Measurements from ENCODE around the gene RIPOR3.
A peak's percentile ranks its signal among the peaks of the same experiment; 100 is the strongest.
"Not testable (repeated sequence)": the region's sequence is repeated elsewhere in the genome, so short reads cannot be mapped to it uniquely, and the experiment has no call there.

Gene RIPOR3

GRCh38 chr20:50610212-50610718 is 81.1 kb downstream of the RIPOR3 start:
- FAIRE-seq, result peak; percentile 85
- peak; percentile 72 for DNase-seq (ENCODE audit: insufficient read length, low spot score)

- DNase-seq (ENCODE audit: insufficient read length, low spot score) (no peak), FAIRE-seq (peak; percentile 74)
Observed at GRCh38 chr20:50609438-50609989, 81.8 kb downstream of the RIPOR3 start.

- FAIRE-seq (no peak), DNase-seq (ENCODE audit: insufficient read length, low spot score) (no peak)
Observed at GRCh38 chr20:50608750-50609104, 82.6 kb downstream of the RIPOR3 start.

DNA sequence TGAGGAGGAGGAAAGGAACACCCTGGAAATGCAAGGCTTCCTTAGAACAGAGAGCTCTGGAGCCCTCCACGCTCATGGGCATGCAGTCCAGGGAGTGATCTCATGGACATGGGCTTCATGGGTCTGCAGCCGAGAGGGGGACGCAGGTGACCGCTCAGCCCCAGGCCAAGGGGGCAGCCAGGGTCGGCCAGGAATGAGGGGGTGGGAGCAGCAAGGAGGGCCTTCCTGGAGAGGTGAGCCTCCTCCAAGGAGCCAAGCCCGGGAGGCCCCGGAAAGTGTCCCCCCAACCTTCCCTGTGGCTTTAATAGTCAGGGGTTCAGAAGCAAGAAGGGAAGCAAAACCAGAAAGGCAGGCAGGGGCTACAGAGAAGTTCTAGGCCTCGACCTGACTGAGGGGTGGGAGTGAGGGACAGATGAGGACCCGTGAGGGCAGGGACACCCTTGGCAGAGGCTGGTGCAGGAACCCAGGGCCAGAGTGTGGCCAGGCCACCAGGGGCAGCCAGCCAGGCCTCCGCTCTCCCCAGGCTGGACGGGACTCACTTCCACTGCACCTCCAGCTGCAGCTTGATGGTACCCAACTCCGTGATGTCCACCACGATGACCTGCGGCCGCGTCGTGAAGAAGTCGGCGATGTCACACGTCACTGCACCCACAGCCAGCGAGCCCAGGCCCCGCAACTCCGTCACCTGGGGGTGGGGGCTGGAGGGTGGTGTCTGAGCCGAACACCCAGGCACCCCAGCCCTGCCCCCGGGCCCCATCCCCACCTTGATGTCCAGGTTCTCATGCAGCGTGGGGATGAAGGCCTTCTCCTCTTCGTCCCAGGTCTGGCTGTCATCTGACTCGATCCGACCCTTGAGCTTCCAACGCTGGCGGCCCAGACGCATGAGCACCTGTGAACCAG is 83.2 kb downstream of the RIPOR3 start:
- DNase-seq (ENCODE audit: insufficient read length, low spot score), result no peak
- peak; percentile 23 for FAIRE-seq

DNA sequence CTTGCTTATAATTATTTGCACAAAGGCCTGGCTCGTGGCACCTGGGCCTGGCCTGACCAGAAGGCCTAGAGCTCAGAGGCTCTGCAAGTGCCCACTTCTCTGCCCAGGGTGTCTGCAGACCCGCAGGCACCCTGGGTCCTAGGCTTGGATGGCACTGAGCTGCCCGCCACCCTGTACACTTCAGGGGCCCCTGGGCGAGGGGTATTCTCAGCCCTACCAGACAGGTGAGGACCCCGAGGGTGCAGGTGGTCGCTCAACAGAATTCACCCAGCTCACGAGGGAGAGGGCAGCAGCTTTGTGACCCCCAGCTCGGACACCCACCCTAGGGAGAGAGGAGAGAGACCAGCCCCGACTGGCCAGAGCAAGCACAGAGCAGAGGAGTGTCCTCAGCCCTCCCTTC is 83.9 kb downstream of the RIPOR3 start:
- FAIRE-seq (no peak), DNase-seq (ENCODE audit: insufficient read length, low spot score) (no peak)

GRCh38 chr20:50605136-50605535 is 86.2 kb downstream of the RIPOR3 start:
- FAIRE-seq, result no peak
- no peak for DNase-seq (ENCODE audit: insufficient read length, low spot score)

- DNase-seq (ENCODE audit: insufficient read length, low spot score) (no peak), FAIRE-seq (no peak)
Observed at GRCh38 chr20:50604451-50604850, 86.9 kb downstream of the RIPOR3 start.

GRCh38 chr20:50602432-50603088 is 88.8 kb downstream of the RIPOR3 start:
- DNase-seq (ENCODE audit: insufficient read length, low spot score) (no peak), FAIRE-seq (peak; percentile 60)

- FAIRE-seq, result no peak
- DNase-seq (ENCODE audit: insufficient read length, low spot score), result no peak
Observed at GRCh38 chr20:50601511-50602431, 89.6 kb downstream of the RIPOR3 start.

- FAIRE-seq (no peak), DNase-seq (ENCODE audit: insufficient read length, low spot score) (no peak)
Observed at GRCh38 chr20:50600281-50600895, 91.0 kb downstream of the RIPOR3 start.

DNA sequence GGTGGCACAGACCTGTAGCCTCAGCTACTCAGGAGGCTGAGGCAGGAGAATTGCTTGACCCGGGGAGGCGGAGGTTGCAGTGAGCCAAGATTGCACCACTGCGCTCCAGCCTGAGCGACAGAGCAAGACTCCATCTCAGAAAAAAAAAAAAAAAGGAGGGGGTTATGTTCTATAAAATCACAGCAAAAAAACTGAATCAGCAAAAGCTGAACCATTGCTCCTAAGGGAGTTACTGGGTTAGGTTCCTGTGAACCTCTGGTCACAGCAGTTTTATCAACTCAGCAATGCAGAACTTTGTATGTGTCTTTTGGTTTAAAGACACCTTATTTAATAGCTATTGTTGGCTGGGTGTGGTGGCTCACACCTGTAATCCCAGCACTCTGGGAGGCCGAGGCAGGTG is 92.6 kb downstream of the RIPOR3 start:
- DNase-seq (ENCODE audit: insufficient read length, low spot score), result not testable (repeated sequence)

GRCh38 chr20:50598074-50598473 is 93.3 kb downstream of the RIPOR3 start:
- FAIRE-seq (no peak), DNase-seq (ENCODE audit: insufficient read length, low spot score) (no peak)

More for the DNA sequence above, 92.6 kb downstream of the RIPOR3 start:
- peak; percentile 23 for FAIRE-seq

GRCh38 chr20:50597406-50597969 is 93.9 kb downstream of the RIPOR3 start:
- DNase-seq (ENCODE audit: insufficient read length, low spot score), result no peak
- peak; percentile 83 for FAIRE-seq

- no peak for FAIRE-seq
Observed at GRCh38 chr20:50596694-50597021, 94.7 kb downstream of the RIPOR3 start.

DNA sequence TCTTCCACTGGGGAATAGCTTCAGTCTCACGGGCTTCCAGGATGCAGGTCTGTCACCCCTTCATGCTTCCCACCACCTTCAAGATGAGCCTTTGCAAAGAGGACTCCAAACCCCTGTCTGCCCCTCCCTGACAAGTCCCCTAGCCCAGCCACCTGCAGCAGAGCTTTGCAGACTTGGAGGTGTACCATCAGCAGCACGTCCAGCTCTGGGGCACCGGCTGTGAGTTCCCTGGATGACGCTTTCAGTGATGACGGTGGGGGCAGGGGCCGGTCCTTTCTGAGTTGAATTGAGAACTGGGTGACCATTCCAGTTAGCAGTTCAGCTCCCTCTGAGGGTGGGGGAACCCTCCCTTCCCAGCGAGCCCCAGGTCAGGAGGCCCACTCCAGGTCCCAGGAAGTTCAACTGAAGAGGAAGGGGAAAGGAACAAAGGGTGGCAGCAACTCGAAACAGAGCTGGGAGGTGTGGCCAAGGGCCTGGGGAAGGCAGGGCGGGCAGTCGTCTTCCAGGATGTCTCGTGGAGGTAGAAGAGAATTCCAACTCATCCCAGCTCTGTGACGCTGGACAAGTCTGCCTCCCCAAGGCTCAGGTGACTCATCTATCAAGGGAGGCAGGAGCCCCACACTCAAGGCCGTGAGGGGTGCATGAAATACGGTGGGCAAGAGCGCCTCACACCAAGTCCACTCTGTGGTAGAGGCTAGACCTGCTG is 95.2 kb downstream of the RIPOR3 start:
- peak; percentile 72 for DNase-seq (ENCODE audit: insufficient read length, low spot score)
- no peak for FAIRE-seq

More at GRCh38 chr20:50596694-50597021, 94.7 kb downstream of the RIPOR3 start:
- DNase-seq (ENCODE audit: insufficient read length, low spot score), result no peak

DNA sequence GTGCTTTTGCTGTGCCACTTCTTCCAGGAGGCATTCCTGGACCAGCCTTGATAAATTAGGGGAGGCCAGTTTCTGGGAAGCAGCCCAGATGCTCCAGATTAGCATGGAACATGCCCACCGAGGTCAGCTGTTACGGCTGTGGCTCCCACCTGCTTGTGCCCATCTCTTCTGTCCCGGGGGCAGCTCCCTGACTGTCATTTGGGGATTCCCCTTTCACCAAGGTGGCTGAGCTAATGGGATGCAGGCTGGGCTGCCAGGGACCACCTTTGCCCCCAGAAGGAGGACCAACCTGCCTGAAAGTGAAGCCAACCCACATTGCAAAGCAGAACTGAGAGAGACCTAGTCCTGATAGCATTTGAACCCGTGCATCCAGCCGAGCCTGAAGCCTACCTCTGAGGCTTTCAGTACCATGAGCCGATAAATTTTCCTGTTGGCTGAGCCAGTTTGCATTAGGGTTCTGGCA is 95.9 kb downstream of the RIPOR3 start:
- no peak for FAIRE-seq

DNA sequence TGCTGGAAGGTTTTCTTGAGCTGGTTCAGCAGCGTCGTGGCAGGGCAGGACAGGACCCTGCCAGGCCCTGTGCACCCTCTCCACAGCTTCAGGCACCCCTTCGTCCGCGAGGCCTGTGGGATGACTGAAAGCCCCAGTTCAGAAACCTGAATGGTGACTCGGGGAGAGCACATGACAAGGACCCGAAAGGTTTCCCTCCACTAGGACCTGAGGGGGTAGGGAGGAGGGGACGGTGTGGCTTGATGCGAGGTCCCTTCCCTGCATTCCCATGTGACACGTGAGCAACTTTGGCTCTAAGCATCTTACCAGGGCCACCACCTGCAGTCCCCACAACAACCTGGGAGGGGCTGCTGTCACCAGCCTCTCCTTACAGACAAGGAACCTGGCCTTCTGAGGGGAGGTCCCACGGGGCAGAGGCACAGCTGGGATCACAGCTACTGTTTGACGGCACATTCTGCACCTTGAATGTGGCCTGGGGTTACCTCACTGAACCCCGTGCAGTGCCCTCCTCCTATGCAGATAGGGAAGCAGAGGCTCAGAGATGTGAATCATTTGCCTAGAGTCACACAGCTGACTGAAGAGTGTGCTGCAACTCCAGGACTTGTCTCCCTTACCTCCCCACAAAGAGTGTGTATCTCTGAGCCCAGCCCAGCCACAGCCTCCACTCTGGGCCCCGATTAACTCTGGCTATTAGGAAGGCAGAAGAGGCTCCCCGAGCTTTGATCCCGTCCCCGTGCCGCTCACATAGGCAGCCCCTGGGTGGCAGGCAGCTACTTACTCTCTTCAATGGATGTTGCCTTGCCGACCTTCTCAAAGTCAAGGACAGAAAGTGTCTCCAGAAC is 96.5 kb downstream of the RIPOR3 start:
- FAIRE-seq (peak; percentile 94), DNase-seq (ENCODE audit: insufficient read length, low spot score) (no peak)

More for the DNA sequence above, 95.9 kb downstream of the RIPOR3 start:
- no peak for DNase-seq (ENCODE audit: insufficient read length, low spot score)

DNA sequence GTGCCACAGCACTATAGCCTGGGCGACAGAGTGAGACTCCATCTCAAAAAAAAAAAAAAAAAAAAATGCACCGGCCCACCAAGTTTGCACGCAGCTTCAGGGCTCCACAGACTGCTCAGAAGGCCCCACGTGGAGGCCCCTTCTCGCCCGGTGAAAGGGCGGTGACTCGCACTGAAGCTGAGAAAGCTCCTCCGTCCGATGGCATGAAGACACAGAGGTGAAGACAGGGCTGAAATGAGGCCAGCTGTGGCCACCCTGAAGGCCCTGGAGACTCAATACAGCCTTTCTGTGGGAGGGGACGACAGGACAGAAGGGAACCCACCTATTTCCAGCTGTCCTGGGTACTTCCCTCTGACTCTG is 97.1 kb downstream of the RIPOR3 start:
- DNase-seq (ENCODE audit: insufficient read length, low spot score) (no peak), FAIRE-seq (peak; percentile 16)
